ENCODE data around the gene TYK2. TPM values are rescaled to one million over a fixed set of nuclear protein-coding genes. Genes with fewer than 3 reads are reported as not detected.

Gene TYK2
- total RNA-seq, 6 donors from 2014 or later: 91.5 to 569 (median 152) TPM

DNA sequence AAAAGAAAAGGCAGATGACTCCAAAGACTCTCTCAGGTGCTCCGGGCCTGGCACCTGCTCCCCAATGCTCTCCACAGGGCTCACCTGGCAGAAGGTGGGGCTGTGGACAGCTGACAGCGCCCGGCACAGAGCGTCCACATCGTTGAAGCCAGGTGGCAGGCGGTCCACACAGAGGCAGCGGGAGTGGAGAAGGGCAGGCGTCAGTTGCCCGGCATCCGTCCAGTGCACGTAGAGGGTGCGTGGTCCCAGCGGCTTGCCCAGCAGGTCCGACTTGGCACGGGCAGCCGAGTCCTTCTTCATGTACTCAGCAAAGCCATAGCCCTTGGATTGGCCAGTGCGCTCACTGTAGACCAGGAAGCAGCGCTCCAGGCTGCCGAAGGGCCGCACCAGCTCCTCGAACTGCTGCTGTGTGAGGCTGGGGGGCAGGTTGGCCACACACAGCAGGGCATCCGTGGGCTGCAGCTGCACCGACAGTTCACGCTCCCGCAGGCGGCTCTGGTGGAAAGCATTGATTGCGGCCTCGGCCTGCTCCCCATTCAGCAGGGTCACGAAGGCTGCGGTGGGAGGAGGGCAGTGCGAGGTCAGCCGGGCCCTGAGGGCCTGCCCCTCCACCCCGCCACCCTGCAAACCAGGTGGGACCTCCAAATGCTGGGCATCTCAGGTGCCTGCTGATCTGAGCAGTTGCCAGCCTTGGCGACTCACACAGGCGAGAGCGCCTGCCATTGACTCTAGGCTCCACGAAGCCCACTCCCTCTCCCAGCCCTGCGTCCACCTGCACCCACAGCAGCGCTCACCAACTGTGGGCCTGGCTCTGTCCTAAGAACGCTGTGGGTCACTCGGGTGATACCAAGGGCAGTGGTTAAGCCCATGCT is 51.6 kb downstream of the TYK2 start:
- DNase-seq (peak in 1 of 2 donors; percentile 70), ATAC-seq (ENCODE audit: low FRiP score in 2 of 2) (no peak)
- TF ChIP-seq POLR2A (IDR thresholded peaks at IDR 0.05): no peak
- no peak for TF ChIP-seq POLR2AphosphoS5 (IDR thresholded peaks at IDR 0.05)
- TF ChIP-seq EP300 (IDR thresholded peaks at IDR 0.05): no peak
- TF ChIP-seq, protein P1, sequence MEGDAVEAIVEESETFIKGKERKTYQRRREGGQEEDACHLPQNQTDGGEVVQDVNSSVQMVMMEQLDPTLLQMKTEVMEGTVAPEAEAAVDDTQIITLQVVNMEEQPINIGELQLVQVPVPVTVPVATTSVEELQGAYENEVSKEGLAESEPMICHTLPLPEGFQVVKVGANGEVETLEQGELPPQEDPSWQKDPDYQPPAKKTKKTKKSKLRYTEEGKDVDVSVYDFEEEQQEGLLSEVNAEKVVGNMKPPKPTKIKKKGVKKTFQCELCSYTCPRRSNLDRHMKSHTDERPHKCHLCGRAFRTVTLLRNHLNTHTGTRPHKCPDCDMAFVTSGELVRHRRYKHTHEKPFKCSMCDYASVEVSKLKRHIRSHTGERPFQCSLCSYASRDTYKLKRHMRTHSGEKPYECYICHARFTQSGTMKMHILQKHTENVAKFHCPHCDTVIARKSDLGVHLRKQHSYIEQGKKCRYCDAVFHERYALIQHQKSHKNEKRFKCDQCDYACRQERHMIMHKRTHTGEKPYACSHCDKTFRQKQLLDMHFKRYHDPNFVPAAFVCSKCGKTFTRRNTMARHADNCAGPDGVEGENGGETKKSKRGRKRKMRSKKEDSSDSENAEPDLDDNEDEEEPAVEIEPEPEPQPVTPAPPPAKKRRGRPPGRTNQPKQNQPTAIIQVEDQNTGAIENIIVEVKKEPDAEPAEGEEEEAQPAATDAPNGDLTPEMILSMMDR (IDR thresholded peaks at IDR 0.05): no peak
- Histone ChIP-seq H3K9me3 (no peaks in the 10 kb centered on the region), H3K4me1 (peaks cover 11 to 24% (median 15%) of the 10 kb centered on the region in 4 donors), H3K4me3 (no peak overlapping the region), H3K36me3 (peaks cover 30 to 68% (median 64%) of the 10 kb centered on the region in 4 donors), H3K27me3 (no peaks in the 10 kb centered on the region), H3K27ac (no peak overlapping the region)
- 94 to 96% methylated on average over 25 to 40 of the region's 41 CpGs for WGBS, 2 donors

DNA sequence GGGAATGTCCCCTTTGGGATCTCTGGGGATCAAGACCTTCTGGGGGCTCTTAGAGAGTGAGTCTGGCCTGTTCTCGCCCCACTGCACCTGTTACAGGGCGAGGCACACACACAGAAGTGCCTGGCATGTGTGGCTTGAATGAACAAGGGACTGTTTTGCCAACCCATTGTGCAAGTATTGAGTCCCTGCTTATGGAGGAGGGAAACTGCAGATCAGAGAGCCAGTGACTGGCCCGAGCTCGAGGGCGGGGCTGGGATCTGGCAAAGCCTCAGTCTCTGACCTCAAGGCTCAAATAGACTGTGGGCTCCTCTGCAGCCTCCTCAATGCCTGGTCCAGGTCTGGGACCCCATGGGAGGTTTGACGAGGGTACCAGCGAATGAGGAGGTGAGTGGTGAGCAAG is 52.6 kb downstream of the TYK2 start:
- H3K4me1 ChIP-seq: peaks cover 10 to 19% (median 12%) of the 10 kb centered on the region in 4 donors
- no peak overlapping the region for H3K4me3 ChIP-seq
- H3K36me3 ChIP-seq: peaks cover 32 to 78% (median 72%) of the 10 kb centered on the region in 4 donors
- 91 to 96% methylated on average over 4 to 5 of the region's 7 CpGs for WGBS, 2 donors
- H3K9me3 ChIP-seq: no peaks in the 10 kb centered on the region
- H3K27ac ChIP-seq: no peak overlapping the region
- no peaks in the 10 kb centered on the region for H3K27me3 ChIP-seq
- ATAC-seq (ENCODE audit: low FRiP score in 2 of 2): no peak
- TF ChIP-seq, protein P1 (IDR thresholded peaks at IDR 0.05): no peak
- TF ChIP-seq POLR2AphosphoS5 (IDR thresholded peaks at IDR 0.05) (no peak), POLR2A (IDR thresholded peaks at IDR 0.05) (no peak), EP300 (IDR thresholded peaks at IDR 0.05) (no peak)
- DNase-seq: no peak

DNA sequence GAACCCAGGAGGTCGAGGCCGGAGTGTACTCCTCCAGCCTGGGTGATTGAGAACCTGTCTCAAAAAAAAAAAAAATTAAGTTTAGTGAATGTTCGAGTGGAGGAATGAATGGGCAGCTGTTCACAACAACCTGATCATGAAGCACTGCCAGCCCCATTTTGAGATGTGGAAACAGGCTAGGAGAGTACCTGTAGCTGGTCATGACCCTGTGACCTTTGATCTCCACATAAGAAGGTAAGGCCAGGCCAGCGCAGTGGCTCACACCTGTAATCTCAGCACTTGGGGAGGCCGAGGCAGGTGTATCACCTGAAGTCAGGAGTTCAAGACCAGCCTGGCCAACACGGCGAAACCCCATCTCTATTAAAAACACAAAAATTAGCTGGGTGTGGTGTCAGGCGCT is 54.6 kb downstream of the TYK2 start:
- ATAC-seq (ENCODE audit: low FRiP score in 2 of 2) (no peak), DNase-seq (no peak)
- Histone ChIP-seq H3K4me3 (no peak overlapping the region), H3K27me3 (no peaks in the 10 kb centered on the region), H3K9me3 (no peaks in the 10 kb centered on the region), H3K27ac (no peak overlapping the region), H3K4me1 (peaks cover 0 to 4% (median 0%) of the 10 kb centered on the region in 4 donors), H3K36me3 (peaks cover 46 to 98% (median 93%) of the 10 kb centered on the region in 4 donors)
- no peak for TF ChIP-seq POLR2A (IDR thresholded peaks at IDR 0.05)
- no peak for TF ChIP-seq POLR2AphosphoS5 (IDR thresholded peaks at IDR 0.05)
- 92 to 94% methylated on average over 8 of the region's 8 CpGs for WGBS, 2 donors

DNA sequence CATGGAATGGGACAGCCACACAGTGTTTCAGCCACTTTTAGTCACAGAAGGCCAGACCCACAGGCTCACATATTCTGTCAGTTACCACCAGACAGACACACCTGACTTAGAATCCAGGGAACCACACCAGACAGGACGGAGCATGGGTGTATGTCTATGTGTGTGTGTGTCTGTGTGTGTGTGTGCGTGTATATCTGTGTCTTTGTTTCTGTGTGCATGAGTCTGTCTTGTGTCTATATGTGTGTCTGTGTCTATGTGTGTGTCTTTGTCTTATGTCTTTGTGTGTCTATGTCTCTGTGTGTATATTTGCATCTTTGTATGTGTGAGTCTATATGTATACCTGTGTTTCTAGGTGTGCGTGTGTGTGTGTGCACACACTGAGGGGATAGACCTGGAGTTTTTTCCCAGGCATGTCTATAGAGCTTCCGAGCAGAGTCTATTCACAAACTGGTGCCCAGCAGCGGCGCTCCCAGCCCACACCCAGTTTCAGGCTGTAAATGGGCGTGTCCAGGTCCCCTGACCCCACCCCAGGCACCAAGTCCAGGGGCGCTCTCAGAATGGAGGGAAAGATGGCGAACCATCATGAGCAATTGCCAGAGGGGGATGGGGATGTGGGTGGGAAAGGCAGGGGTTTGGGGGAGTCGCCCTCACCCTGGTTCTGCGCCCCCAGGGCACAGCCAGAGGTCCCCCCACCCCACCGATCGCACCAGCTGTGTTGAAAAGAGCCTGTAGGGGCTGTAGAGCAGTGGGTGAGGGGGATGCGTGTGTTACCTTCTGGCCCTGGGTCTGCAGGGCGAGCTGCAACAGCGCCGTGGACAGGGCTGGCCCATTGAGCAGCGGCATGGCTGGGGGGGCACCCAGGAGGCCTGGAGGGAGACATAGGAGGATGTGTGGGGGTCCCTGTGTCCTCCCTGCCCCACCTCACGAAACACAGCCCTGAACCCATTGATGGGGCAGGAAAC is 58.2 kb downstream of the TYK2 start:
- H3K27ac ChIP-seq: no peak overlapping the region
- ATAC-seq (ENCODE audit: low FRiP score in 2 of 2) (peak in 1 of 2 donors; percentile 7), DNase-seq (peak in 1 of 2 donors; percentile 59)
- WGBS, 2 donors: 97% methylated on average over 14 to 18 of the region's 19 CpGs
- TF ChIP-seq EP300 (IDR thresholded peaks at IDR 0.05): no peak
- no peaks in the 10 kb centered on the region for H3K27me3 ChIP-seq
- peaks cover 42 to 100% (median 95%) of the 10 kb centered on the region in 4 donors for H3K36me3 ChIP-seq
- H3K9me3 ChIP-seq: no peaks in the 10 kb centered on the region
- no peaks in the 10 kb centered on the region for H3K4me1 ChIP-seq
- H3K4me3 ChIP-seq: no peak overlapping the region

DNA sequence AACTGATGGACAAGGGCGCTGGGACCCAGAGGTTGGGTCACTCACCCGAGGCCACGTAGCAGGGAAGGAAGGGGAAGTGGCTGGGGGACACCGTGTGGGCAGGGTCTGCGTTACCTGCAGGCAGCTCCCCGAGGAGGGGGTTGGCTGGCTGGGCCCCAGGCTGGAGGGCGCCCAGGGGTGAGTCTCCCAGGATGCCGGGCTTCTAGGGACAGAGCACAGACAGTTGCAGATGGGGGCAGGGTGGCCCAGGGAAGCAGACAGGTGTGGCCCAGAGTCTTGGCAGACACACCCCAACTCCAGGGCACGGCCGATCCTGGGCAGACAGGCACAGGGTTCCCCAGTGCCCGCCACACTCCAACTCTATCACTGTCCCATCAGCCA is 59.0 kb downstream of the TYK2 start:
- Histone ChIP-seq H3K4me3 (no peak overlapping the region), H3K9me3 (no peaks in the 10 kb centered on the region), H3K27ac (no peak overlapping the region), H3K36me3 (peaks cover 41 to 100% (median 92%) of the 10 kb centered on the region in 4 donors), H3K4me1 (peaks cover 0 to under 1% (median under 1%) of the 10 kb centered on the region in 4 donors), H3K27me3 (no peaks in the 10 kb centered on the region)
- TF ChIP-seq EP300 (IDR thresholded peaks at IDR 0.05) (no peak), POLR2AphosphoS5 (IDR thresholded peaks at IDR 0.05) (no peak), POLR2A (IDR thresholded peaks at IDR 0.05) (no peak)
- TF ChIP-seq, protein P1 (IDR thresholded peaks at IDR 0.05): no peak
- 90 to 91% methylated on average over 10 to 11 of the region's 11 CpGs for WGBS, 2 donors
- DNase-seq (peak in 1 of 2 donors; percentile 59), ATAC-seq (ENCODE audit: low FRiP score in 2 of 2) (peak in 1 of 2 donors; percentile 24)
